ENCODE data around the gene LINC00305.

LINC00305 gene

DNA sequence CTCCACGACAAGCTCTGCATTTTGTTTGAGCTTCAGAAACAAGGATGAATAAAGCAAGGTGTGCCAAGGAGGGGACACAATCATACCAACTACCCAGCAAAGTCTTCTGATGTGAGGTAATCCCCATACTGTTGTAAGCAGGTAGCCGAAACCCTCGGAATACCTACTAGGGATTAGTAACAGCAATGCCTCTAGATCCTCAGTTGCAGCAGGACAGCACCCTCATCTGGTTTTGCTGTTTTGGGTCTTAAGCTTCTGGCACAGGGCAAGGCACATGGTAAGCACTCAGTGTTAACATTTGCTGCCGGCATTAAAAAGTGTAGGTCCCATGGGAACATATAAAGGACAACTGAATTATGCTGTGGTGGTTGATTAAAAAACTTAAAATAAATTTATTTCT is 16.0 kb upstream of the LINC00305 start:
- Histone ChIP-seq H3K4me1 (ENCODE audit: insufficient read depth, low read length) (no peaks in the 10 kb centered on the region), H3K27me3 (ENCODE audit: insufficient read depth, low read length, poor library complexity) (peaks cover 3% of the 10 kb centered on the region), H3K79me2 (ENCODE audit: insufficient read depth, low read length) (no peaks in the 10 kb centered on the region), H3K27ac (ENCODE audit: low read length) (no peak overlapping the region), H3K9ac (ENCODE audit: low read depth, low read length) (no peak overlapping the region), H4K20me1 (ENCODE audit: insufficient read depth, low read length) (no peaks in the 10 kb centered on the region), H3K9me3 (ENCODE audit: insufficient read depth, low read length, severe bottlenecking) (no peaks in the 10 kb centered on the region), H2AFZ (ENCODE audit: low read depth, low read length) (no peak overlapping the region), H3K4me2 (ENCODE audit: insufficient read depth, low read length) (no peak overlapping the region), H3K4me3 (ENCODE audit: low read depth in 1 of 2, low read length in 2 of 2) (no peak overlapping the region), H3K36me3 (ENCODE audit: insufficient read depth, low read length) (no peaks in the 10 kb centered on the region)
- no peak for DNase-seq
- TF ChIP-seq, protein P1, sequence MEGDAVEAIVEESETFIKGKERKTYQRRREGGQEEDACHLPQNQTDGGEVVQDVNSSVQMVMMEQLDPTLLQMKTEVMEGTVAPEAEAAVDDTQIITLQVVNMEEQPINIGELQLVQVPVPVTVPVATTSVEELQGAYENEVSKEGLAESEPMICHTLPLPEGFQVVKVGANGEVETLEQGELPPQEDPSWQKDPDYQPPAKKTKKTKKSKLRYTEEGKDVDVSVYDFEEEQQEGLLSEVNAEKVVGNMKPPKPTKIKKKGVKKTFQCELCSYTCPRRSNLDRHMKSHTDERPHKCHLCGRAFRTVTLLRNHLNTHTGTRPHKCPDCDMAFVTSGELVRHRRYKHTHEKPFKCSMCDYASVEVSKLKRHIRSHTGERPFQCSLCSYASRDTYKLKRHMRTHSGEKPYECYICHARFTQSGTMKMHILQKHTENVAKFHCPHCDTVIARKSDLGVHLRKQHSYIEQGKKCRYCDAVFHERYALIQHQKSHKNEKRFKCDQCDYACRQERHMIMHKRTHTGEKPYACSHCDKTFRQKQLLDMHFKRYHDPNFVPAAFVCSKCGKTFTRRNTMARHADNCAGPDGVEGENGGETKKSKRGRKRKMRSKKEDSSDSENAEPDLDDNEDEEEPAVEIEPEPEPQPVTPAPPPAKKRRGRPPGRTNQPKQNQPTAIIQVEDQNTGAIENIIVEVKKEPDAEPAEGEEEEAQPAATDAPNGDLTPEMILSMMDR (IDR thresholded peaks at IDR 0.05; ENCODE audit: borderline replicate concordance, extremely low read depth, low read length, poor library complexity, severe bottlenecking): no peak
- no peak for TF ChIP-seq EZH2 (IDR thresholded peaks at IDR 0.05; ENCODE audit: borderline replicate concordance, low read depth, low read length, severe bottlenecking)
- no peak for ATAC-seq (ENCODE audit: insufficient read depth, low read depth)

DNA sequence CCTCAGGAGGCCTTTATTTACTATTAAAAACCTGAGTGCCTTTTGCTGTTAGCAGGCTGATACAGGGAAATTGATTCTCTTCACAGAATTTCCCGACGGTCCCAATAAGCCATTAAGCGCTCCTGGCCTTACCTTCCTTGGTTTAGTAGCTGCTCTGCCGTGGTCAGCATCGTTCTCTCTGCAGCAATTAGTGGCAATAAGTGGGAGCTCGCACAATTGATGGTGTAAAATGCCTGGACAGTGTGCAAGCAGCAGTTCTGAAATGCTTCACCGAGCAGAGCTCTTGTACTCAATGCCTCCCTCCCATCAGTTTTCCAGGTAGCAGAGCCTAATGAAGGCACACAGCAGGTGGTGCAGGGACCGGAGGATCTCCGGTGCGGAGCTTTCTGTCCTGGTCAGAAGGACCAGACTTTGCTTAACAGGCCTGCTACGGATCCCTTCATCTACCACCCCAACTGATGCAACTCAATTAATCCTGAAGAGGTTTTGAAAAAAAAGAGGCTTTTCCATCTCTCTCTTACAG is 1.1 kb upstream of the LINC00305 start:
- H3K9ac ChIP-seq (ENCODE audit: low read depth, low read length): no peak overlapping the region
- ATAC-seq (ENCODE audit: insufficient read depth, low read depth) (no peak), DNase-seq (no peak)
- no peak overlapping the region for H3K4me2 ChIP-seq (ENCODE audit: insufficient read depth, low read length)
- H3K36me3 ChIP-seq (ENCODE audit: insufficient read depth, low read length): no peaks in the 10 kb centered on the region
- H2AFZ ChIP-seq (ENCODE audit: low read depth, low read length): no peak overlapping the region
- H4K20me1 ChIP-seq (ENCODE audit: insufficient read depth, low read length): no peaks in the 10 kb centered on the region
- H3K27ac ChIP-seq (ENCODE audit: low read length): no peak overlapping the region
- H3K4me3 ChIP-seq (ENCODE audit: low read depth in 1 of 2, low read length in 2 of 2): no peak overlapping the region
- H3K27me3 ChIP-seq (ENCODE audit: insufficient read depth, low read length, poor library complexity): no peaks in the 10 kb centered on the region
- TF ChIP-seq, protein P1 (IDR thresholded peaks at IDR 0.05; ENCODE audit: borderline replicate concordance, extremely low read depth, low read length, poor library complexity, severe bottlenecking): no peak
- no peak for TF ChIP-seq EZH2 (IDR thresholded peaks at IDR 0.05; ENCODE audit: borderline replicate concordance, low read depth, low read length, severe bottlenecking)
- no peaks in the 10 kb centered on the region for H3K9me3 ChIP-seq (ENCODE audit: insufficient read depth, low read length, severe bottlenecking)
- no peaks in the 10 kb centered on the region for H3K79me2 ChIP-seq (ENCODE audit: insufficient read depth, low read length)
- H3K4me1 ChIP-seq (ENCODE audit: insufficient read depth, low read length): no peaks in the 10 kb centered on the region

DNA sequence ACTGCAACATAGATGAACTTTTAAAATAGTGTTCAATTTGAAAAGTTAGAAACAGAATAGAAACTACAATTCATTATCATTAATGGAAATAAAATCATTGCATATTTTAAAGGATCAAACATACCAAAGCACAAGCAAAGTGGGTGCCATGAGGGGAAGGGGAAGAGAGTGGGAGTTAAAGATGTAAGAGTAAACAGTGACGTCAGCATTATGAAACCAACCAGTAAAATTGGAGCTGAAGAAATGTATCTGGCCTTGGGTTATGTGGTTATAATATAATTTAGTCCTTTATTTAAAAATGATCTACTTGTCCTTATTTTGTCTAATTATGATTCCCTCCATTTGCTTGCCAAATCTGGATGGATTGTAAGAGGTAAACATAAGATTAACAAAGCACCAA is 6.0 kb downstream of the LINC00305 start:
- no peak overlapping the region for H3K9ac ChIP-seq (ENCODE audit: low read depth, low read length)
- DNase-seq: no peak
- no peak overlapping the region for H3K4me2 ChIP-seq (ENCODE audit: insufficient read depth, low read length)
- H3K36me3 ChIP-seq (ENCODE audit: insufficient read depth, low read length): no peaks in the 10 kb centered on the region
- H3K9me3 ChIP-seq (ENCODE audit: insufficient read depth, low read length, severe bottlenecking): no peaks in the 10 kb centered on the region
- no peak overlapping the region for H2AFZ ChIP-seq (ENCODE audit: low read depth, low read length)
- no peak for ATAC-seq (ENCODE audit: insufficient read depth, low read depth)
- H3K4me3 ChIP-seq (ENCODE audit: low read depth in 1 of 2, low read length in 2 of 2): no peak overlapping the region
- peaks cover under 1% of the 10 kb centered on the region for H3K27me3 ChIP-seq (ENCODE audit: insufficient read depth, low read length, poor library complexity)
- TF ChIP-seq, protein P1 (IDR thresholded peaks at IDR 0.05; ENCODE audit: borderline replicate concordance, extremely low read depth, low read length, poor library complexity, severe bottlenecking): no peak
- TF ChIP-seq EZH2 (IDR thresholded peaks at IDR 0.05; ENCODE audit: borderline replicate concordance, low read depth, low read length, severe bottlenecking): no peak
- no peaks in the 10 kb centered on the region for H3K4me1 ChIP-seq (ENCODE audit: insufficient read depth, low read length)
- H3K27ac ChIP-seq (ENCODE audit: low read length): no peak overlapping the region
- no peaks in the 10 kb centered on the region for H3K79me2 ChIP-seq (ENCODE audit: insufficient read depth, low read length)
- H4K20me1 ChIP-seq (ENCODE audit: insufficient read depth, low read length): no peaks in the 10 kb centered on the region

DNA sequence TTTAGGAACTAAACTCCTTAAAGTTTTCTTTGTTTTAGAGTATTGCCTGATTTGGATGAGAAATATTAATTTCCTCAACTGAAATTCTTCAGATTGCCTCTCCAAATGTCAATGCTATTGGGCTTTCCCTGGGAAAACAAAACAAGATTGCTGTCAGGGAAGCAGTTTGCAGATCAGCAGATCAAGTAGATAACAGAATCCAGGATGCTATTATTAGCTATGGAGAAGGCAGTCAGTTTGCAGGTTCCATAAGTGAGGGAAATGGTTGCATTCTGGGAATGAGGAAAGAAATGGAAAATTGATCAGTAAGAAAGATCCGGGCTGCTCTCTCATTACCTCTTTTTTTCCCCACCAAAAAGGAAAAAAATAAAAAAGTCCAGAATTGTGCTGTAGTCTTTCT is 11.0 kb downstream of the LINC00305 start:
- Histone ChIP-seq H3K9ac (ENCODE audit: low read depth, low read length) (no peak overlapping the region), H3K4me2 (ENCODE audit: insufficient read depth, low read length) (no peak overlapping the region), H3K4me1 (ENCODE audit: insufficient read depth, low read length) (no peaks in the 10 kb centered on the region), H3K36me3 (ENCODE audit: insufficient read depth, low read length) (no peaks in the 10 kb centered on the region), H4K20me1 (ENCODE audit: insufficient read depth, low read length) (no peaks in the 10 kb centered on the region), H2AFZ (ENCODE audit: low read depth, low read length) (no peak overlapping the region), H3K4me3 (ENCODE audit: low read depth in 1 of 2, low read length in 2 of 2) (no peak overlapping the region), H3K9me3 (ENCODE audit: insufficient read depth, low read length, severe bottlenecking) (no peaks in the 10 kb centered on the region), H3K27me3 (ENCODE audit: insufficient read depth, low read length, poor library complexity) (peaks cover 8% of the 10 kb centered on the region), H3K79me2 (ENCODE audit: insufficient read depth, low read length) (no peaks in the 10 kb centered on the region), H3K27ac (ENCODE audit: low read length) (no peak overlapping the region)
- DNase-seq (no peak), ATAC-seq (ENCODE audit: insufficient read depth, low read depth) (no peak)
- no peak for TF ChIP-seq EZH2 (IDR thresholded peaks at IDR 0.05; ENCODE audit: borderline replicate concordance, low read depth, low read length, severe bottlenecking)
- TF ChIP-seq, protein P1 (IDR thresholded peaks at IDR 0.05; ENCODE audit: borderline replicate concordance, extremely low read depth, low read length, poor library complexity, severe bottlenecking): no peak
